Measurements from ENCODE around the gene GLYATL3.

The GLYATL3 gene

GRCh38 chr6:49558238-49558637, 58.5 kb downstream of the GLYATL3 start:
- ATAC-seq (replicated peaks): no peak
- Mint-ChIP-seq H3K27me3 (no peaks in the 10 kb centered on the region), H3K27ac (no peak overlapping the region), H3K9me3 (no peaks in the 10 kb centered on the region), H3K4me1 (ENCODE audit: low read depth in 2 of 2) (no peaks in the 10 kb centered on the region), H3K4me3 (no peak overlapping the region), H3K36me3 (ENCODE audit: insufficient read depth) (no peaks in the 10 kb centered on the region)
- no peak for DNase-seq

GRCh38 chr6:49563006-49563886, 63.5 kb downstream of the GLYATL3 start:
- H3K4me1 Mint-ChIP-seq (ENCODE audit: low read depth in 2 of 2): no peaks in the 10 kb centered on the region
- H3K9me3 Mint-ChIP-seq: peaks cover 0 to 1% of the 10 kb centered on the region in 2 donors
- ATAC-seq (replicated peaks): no peak
- peaks cover 0 to 6% of the 10 kb centered on the region in 2 donors for H3K27me3 Mint-ChIP-seq
- no peak overlapping the region for H3K4me3 Mint-ChIP-seq
- DNase-seq: no peak
- H3K36me3 Mint-ChIP-seq (ENCODE audit: insufficient read depth): no peaks in the 10 kb centered on the region
- no peak overlapping the region for H3K27ac Mint-ChIP-seq

- H3K4me1 Mint-ChIP-seq (ENCODE audit: low read depth in 2 of 2): no peaks in the 10 kb centered on the region
- H3K27ac Mint-ChIP-seq: no peak overlapping the region
- ATAC-seq (replicated peaks): no peak
- peaks cover 0 to 1% of the 10 kb centered on the region in 2 donors for H3K9me3 Mint-ChIP-seq
- peaks cover 0 to 6% of the 10 kb centered on the region in 2 donors for H3K27me3 Mint-ChIP-seq
- no peak overlapping the region for H3K4me3 Mint-ChIP-seq
- no peak for DNase-seq
- H3K36me3 Mint-ChIP-seq (ENCODE audit: insufficient read depth): no peaks in the 10 kb centered on the region
Measured at GRCh38 chr6:49564552-49564951, 64.8 kb downstream of the GLYATL3 start.

- Mint-ChIP-seq H3K9me3 (peaks cover 0 to 1% of the 10 kb centered on the region in 2 donors), H3K36me3 (ENCODE audit: insufficient read depth) (no peaks in the 10 kb centered on the region), H3K27ac (no peak overlapping the region), H3K27me3 (peaks cover 0 to 6% of the 10 kb centered on the region in 2 donors), H3K4me1 (ENCODE audit: low read depth in 2 of 2) (no peaks in the 10 kb centered on the region), H3K4me3 (no peak overlapping the region)
- no peak for ATAC-seq (replicated peaks)
- DNase-seq: no peak
Measured at GRCh38 chr6:49565261-49565660, 65.5 kb downstream of the GLYATL3 start.

- DNase-seq: no peak
- Mint-ChIP-seq H3K36me3 (ENCODE audit: insufficient read depth) (no peaks in the 10 kb centered on the region), H3K4me3 (no peak overlapping the region), H3K4me1 (ENCODE audit: low read depth in 2 of 2) (no peaks in the 10 kb centered on the region), H3K9me3 (peaks cover 0 to 1% of the 10 kb centered on the region in 2 donors), H3K27ac (no peak overlapping the region), H3K27me3 (peaks cover 0 to 6% of the 10 kb centered on the region in 2 donors)
- no peak for ATAC-seq (replicated peaks)
Measured at GRCh38 chr6:49565855-49566254, 66.1 kb downstream of the GLYATL3 start.

- H3K27ac Mint-ChIP-seq: no peak overlapping the region
- no peak for ATAC-seq (replicated peaks)
- H3K36me3 Mint-ChIP-seq (ENCODE audit: insufficient read depth): no peaks in the 10 kb centered on the region
- H3K27me3 Mint-ChIP-seq: peaks cover 0 to 5% of the 10 kb centered on the region in 2 donors
- no peak overlapping the region for H3K4me3 Mint-ChIP-seq
- no peaks in the 10 kb centered on the region for H3K4me1 Mint-ChIP-seq (ENCODE audit: low read depth in 2 of 2)
- no peak for DNase-seq
- H3K9me3 Mint-ChIP-seq: peaks cover 0 to 1% of the 10 kb centered on the region in 2 donors
Measured at GRCh38 chr6:49570474-49571079, 70.9 kb downstream of the GLYATL3 start.

GRCh38 chr6:49576618-49577017, 76.9 kb downstream of the GLYATL3 start:
- no peak for DNase-seq
- ATAC-seq (replicated peaks): no peak
- Mint-ChIP-seq H3K4me1 (ENCODE audit: low read depth in 2 of 2) (no peaks in the 10 kb centered on the region), H3K27ac (no peak overlapping the region), H3K4me3 (no peak overlapping the region), H3K36me3 (ENCODE audit: insufficient read depth) (no peaks in the 10 kb centered on the region), H3K9me3 (peaks cover 0 to 3% of the 10 kb centered on the region in 2 donors), H3K27me3 (no peaks in the 10 kb centered on the region)

Data from effector memory CD8-positive, alpha-beta T cell (primary cell).